NT2/D1 (cell line): ENCODE measurements around the gene NFKB1.

Source experiments
- DNase-seq: peaks from one replicate; pipeline ENCODE4 v3.0.0-alpha.2; 2011; ENCODE audit warnings: low read depth, low spot score
- H3K27me3 ChIP-seq: 2 replicates; pipeline ENCODE4 v1.6.0; 2011; ENCODE audit warnings: mild to moderate bottlenecking; ENCODE audit not compliant: insufficient read length, insufficient read depth
- H3K36me3 ChIP-seq: 2 replicates; pipeline ENCODE4 v1.6.1; 2011; ENCODE audit warnings: mild to moderate bottlenecking, low read length, mixed read lengths; ENCODE audit not compliant: insufficient read depth, insufficient read length
- H3K4me1 ChIP-seq: 2 replicates; pipeline ENCODE4 v1.5.1; 2011; ENCODE audit not compliant: insufficient read depth, insufficient read length
- H3K4me3 ChIP-seq: 2 replicates; pipeline ENCODE4 v1.5.1; 2011; ENCODE audit warnings: low read depth; ENCODE audit not compliant: insufficient read length
- H3K9ac ChIP-seq: 2 replicates; pipeline ENCODE4 v1.6.0; 2011; ENCODE audit warnings: low read depth; ENCODE audit not compliant: insufficient read length
- H3K9me3 ChIP-seq: 2 replicates; pipeline ENCODE4 v1.5.1; 2011; ENCODE audit warnings: mild to moderate bottlenecking, low read length; ENCODE audit not compliant: insufficient read depth
- SUZ12 ChIP-seq: IDR thresholded peaks from 2 replicates; pipeline ENCODE4 v1.6.1; 2011; ENCODE audit not compliant: insufficient read length, insufficient read depth; ENCODE audit errors: extremely low read depth
- YY1 ChIP-seq: IDR thresholded peaks from 2 replicates; pipeline ENCODE4 v1.6.1; 2011; ENCODE audit not compliant: insufficient read length, insufficient read depth
- ZNF274 ChIP-seq: IDR thresholded peaks from 2 replicates; pipeline ENCODE4 v1.6.1; 2011; ENCODE audit warnings: mild to moderate bottlenecking, low read depth, low read length

The NFKB1 gene

GRCh38 chr4:102598086-102598761, 97.1 kb downstream of the NFKB1 start:
- no peaks in the 10 kb centered on the region for H3K27me3 ChIP-seq
- no peak overlapping the region for H3K9ac ChIP-seq
- no peak overlapping the region for H3K4me3 ChIP-seq
- no peaks in the 10 kb centered on the region for H3K4me1 ChIP-seq
- H3K9me3 ChIP-seq: no peaks in the 10 kb centered on the region
- H3K36me3 ChIP-seq: peaks cover 36% of the 10 kb centered on the region
- no peak for DNase-seq
- no peak for TF ChIP-seq ZNF274
- no peak for TF ChIP-seq YY1
- TF ChIP-seq SUZ12: no peak

- TF ChIP-seq ZNF274 (no peak), YY1 (no peak), SUZ12 (no peak)
- DNase-seq: no peak
- H3K27me3 ChIP-seq: no peaks in the 10 kb centered on the region
- H3K9ac ChIP-seq: no peak overlapping the region
- no peaks in the 10 kb centered on the region for H3K9me3 ChIP-seq
- H3K4me3 ChIP-seq: no peak overlapping the region
- H3K36me3 ChIP-seq: peaks cover 36% of the 10 kb centered on the region
- H3K4me1 ChIP-seq: no peaks in the 10 kb centered on the region
Measured at GRCh38 chr4:102598762-102599374, 97.7 kb downstream of the NFKB1 start.

- Histone ChIP-seq H3K9me3 (no peaks in the 10 kb centered on the region), H3K27me3 (no peaks in the 10 kb centered on the region), H3K4me1 (no peaks in the 10 kb centered on the region), H3K4me3 (no peak overlapping the region), H3K36me3 (peaks cover 39% of the 10 kb centered on the region), H3K9ac (no peak overlapping the region)
- no peak for DNase-seq
- TF ChIP-seq SUZ12: no peak
- no peak for TF ChIP-seq YY1
- TF ChIP-seq ZNF274: no peak
Measured at GRCh38 chr4:102599455-102599854, 98.3 kb downstream of the NFKB1 start.

GRCh38 chr4:102599886-102600285, 98.7 kb downstream of the NFKB1 start:
- Histone ChIP-seq H3K9me3 (no peaks in the 10 kb centered on the region), H3K27me3 (no peaks in the 10 kb centered on the region), H3K4me1 (no peaks in the 10 kb centered on the region), H3K9ac (no peak overlapping the region), H3K4me3 (no peak overlapping the region), H3K36me3 (peaks cover 41% of the 10 kb centered on the region)
- DNase-seq: no peak
- no peak for TF ChIP-seq SUZ12
- no peak for TF ChIP-seq YY1
- no peak for TF ChIP-seq ZNF274

- Histone ChIP-seq H3K9me3 (no peaks in the 10 kb centered on the region), H3K9ac (no peak overlapping the region), H3K4me1 (no peaks in the 10 kb centered on the region), H3K36me3 (peaks cover 36% of the 10 kb centered on the region), H3K27me3 (no peaks in the 10 kb centered on the region), H3K4me3 (no peak overlapping the region)
- DNase-seq: no peak
- TF ChIP-seq SUZ12 (no peak), YY1 (no peak)
Measured at GRCh38 chr4:102600689-102601088, 99.5 kb downstream of the NFKB1 start.

GRCh38 chr4:102601586-102602227, 100.5 kb downstream of the NFKB1 start:
- H3K4me1 ChIP-seq: no peaks in the 10 kb centered on the region
- H3K9ac ChIP-seq: no peak overlapping the region
- no peak overlapping the region for H3K4me3 ChIP-seq
- no peak for DNase-seq
- H3K9me3 ChIP-seq: no peaks in the 10 kb centered on the region
- TF ChIP-seq YY1: no peak
- no peak for TF ChIP-seq SUZ12
- no peak for TF ChIP-seq ZNF274
- no peaks in the 10 kb centered on the region for H3K27me3 ChIP-seq
- peaks cover 33% of the 10 kb centered on the region for H3K36me3 ChIP-seq

- Histone ChIP-seq H3K27me3 (no peaks in the 10 kb centered on the region), H3K36me3 (peaks cover 30% of the 10 kb centered on the region), H3K9ac (no peak overlapping the region), H3K4me1 (no peaks in the 10 kb centered on the region), H3K9me3 (no peaks in the 10 kb centered on the region), H3K4me3 (no peak overlapping the region)
- no peak for TF ChIP-seq ZNF274
- no peak for DNase-seq
Measured at GRCh38 chr4:102604222-102604940, 103.2 kb downstream of the NFKB1 start.
